Stomach (tissue), 9 donors: Measurements from ENCODE around the gene CELF4. TPM values are rescaled to one million over a fixed set of nuclear protein-coding genes. Genes with fewer than 3 reads are reported as not detected.

ENCODE experiments used
- DNase-seq, 2 donors: peaks; one replicate each; pipeline versions ENCODE4 v3.0.0 to v3.0.0-alpha.2; 2013 to 2019
- H3K27ac ChIP-seq, 5 donors: fragments of 200-600 bp in 4 of 5; sonication (generic) in 4 of 5; one replicate each; pipeline ENCODE4 v1.5.1; 2013 to 2019; ENCODE audit warnings: mild to moderate bottlenecking in 1 of 5, moderate library complexity in 1 of 5
- H3K27me3 ChIP-seq, 3 donors: fragments of 200-600 bp; sonication (generic); one replicate each; pipeline ENCODE4 v1.5.1; 2017 to 2019; ENCODE audit warnings: mixed run types in 1 of 3
- H3K36me3 ChIP-seq, 4 donors: fragments of 200-600 bp; sonication (generic); 1 replicate in 3 of 4; 2 replicates in 1 of 4; pipeline ENCODE4 v1.5.1; 2016 to 2019
- H3K4me1 ChIP-seq, 4 donors: fragments of 200-600 bp; sonication (generic); one replicate each; pipeline ENCODE4 v1.5.1; 2016 to 2019
- H3K4me3 ChIP-seq, 4 donors: fragments of 200-600 bp; sonication (generic) in 3 of 4; one replicate each; pipeline ENCODE4 v1.5.1; 2016 to 2019; ENCODE audit warnings: mild to moderate bottlenecking in 1 of 4
- H3K9me3 ChIP-seq, 4 donors: fragments of 200-600 bp; sonication (generic); one replicate each; pipeline ENCODE4 v1.5.1; 2016 to 2019
- EP300 ChIP-seq: sonication (generic); formaldehyde crosslinking; IDR thresholded peaks from one replicate; pipeline ENCODE4 v1.6.1; 2017; ENCODE audit warnings: antibody characterized with exemption
- POLR2A ChIP-seq, 4 donors: fragments of 450-650 bp; IDR thresholded peaks; one replicate each; pipeline ENCODE4 v1.6.1; 2016; ENCODE audit warnings: antibody characterized with exemption in 4 of 4, control low read depth in 2 of 4, mild to moderate bottlenecking in 1 of 4, moderate library complexity in 1 of 4
- POLR2AphosphoS5 ChIP-seq, 3 donors: sonication (generic); formaldehyde crosslinking; IDR thresholded peaks; one replicate each; pipeline ENCODE4 v1.6.1; 2016; ENCODE audit warnings: antibody characterized with exemption in 3 of 3
- WGBS, 5 donors: extraction: QIAGEN DNeasy Blood & Tissue Kit in 3 of 5; methylation state at CpG; one replicate each; pipeline versions ENCODE4 v1.1.5 to v1.1.7; 2013 to 2018; 5-methylcytosine and 5-hydroxymethylcytosine counted together
- intact Hi-C: fragments of 100-400 bp; cut with DNase I; formaldehyde crosslinking; loops from one replicate; pipeline ENCODE4 v1.15.1; 2023; ENCODE audit warnings: low total_unique reads
- polyA plus RNA-seq, 3 donors: library from polyadenylated mRNA; stranded (reverse); fragments of 200-250 nt; gene quantifications; one replicate each; pipeline ENCODE4 v1.2.3, GENCODE V29; 2013
- total RNA-seq, 5 donors: library from RNA; depleted of rRNA; stranded (reverse); fragments of >200 nt; gene quantifications; one replicate each; pipeline versions ENCODE4 v1.1.0 to v1.2.3, GENCODE V29; 2014 to 2016
- TF ChIP-seq, protein P1 (sequence below), 7 experiments: fragments of 450-650 bp in 4 of 7; fragments of 200-600 bp in 3 of 7; sonication (generic) in 3 of 7; IDR thresholded peaks; one replicate each; pipeline ENCODE4 v1.5.1; 2016 to 2019; ENCODE audit warnings: antibody characterized with exemption in 7 of 7, control low read depth in 2 of 7, mild to moderate bottlenecking in 1 of 7
- donor health status: healthy with polysubstance abuse.
- donor health status: Bipolar disorder and iron deficiency.
- donor health status: healthy.

The CELF4 gene
- total and polyA plus RNA-seq, 8 donors: 0.93 to 2.4 (median 1.8) TPM; not detected in 2

DNA sequence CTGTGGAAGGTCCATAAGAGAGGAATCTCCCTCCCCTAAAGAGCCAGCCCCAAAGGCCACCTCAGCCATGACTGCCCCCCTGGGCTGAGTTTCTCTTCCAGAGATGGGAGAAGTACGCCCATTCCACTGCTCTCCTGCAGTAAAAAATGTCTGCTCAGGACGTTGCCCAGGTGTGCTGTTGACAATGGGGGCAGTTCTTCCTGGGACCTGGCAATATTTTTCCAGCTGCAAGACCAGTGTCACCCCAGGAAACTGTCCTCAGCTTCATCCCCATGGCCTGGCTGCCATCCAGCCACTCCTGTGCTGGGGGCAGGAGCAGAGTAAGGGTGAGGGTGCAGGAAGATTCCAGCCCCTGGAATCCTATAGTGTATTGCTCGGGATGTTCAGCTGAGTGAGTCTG is 14.3 kb downstream of the CELF4 start:
- no peak for DNase-seq
- TF ChIP-seq, protein P1, sequence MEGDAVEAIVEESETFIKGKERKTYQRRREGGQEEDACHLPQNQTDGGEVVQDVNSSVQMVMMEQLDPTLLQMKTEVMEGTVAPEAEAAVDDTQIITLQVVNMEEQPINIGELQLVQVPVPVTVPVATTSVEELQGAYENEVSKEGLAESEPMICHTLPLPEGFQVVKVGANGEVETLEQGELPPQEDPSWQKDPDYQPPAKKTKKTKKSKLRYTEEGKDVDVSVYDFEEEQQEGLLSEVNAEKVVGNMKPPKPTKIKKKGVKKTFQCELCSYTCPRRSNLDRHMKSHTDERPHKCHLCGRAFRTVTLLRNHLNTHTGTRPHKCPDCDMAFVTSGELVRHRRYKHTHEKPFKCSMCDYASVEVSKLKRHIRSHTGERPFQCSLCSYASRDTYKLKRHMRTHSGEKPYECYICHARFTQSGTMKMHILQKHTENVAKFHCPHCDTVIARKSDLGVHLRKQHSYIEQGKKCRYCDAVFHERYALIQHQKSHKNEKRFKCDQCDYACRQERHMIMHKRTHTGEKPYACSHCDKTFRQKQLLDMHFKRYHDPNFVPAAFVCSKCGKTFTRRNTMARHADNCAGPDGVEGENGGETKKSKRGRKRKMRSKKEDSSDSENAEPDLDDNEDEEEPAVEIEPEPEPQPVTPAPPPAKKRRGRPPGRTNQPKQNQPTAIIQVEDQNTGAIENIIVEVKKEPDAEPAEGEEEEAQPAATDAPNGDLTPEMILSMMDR (IDR thresholded peaks at IDR 0.05): no peak
- TF ChIP-seq POLR2A (IDR thresholded peaks at IDR 0.05) (no peak), EP300 (no peak), POLR2AphosphoS5 (IDR thresholded peaks at IDR 0.05) (no peak)
- Histone ChIP-seq H3K27me3 (peaks cover 0 to 62% (median 18%) of the 10 kb centered on the region in 3 donors), H3K4me3 (no peak overlapping the region), H3K9me3 (no peaks in the 10 kb centered on the region), H3K27ac (no peak overlapping the region), H3K36me3 (no peaks in the 10 kb centered on the region), H3K4me1 (no peaks in the 10 kb centered on the region)
- intact Hi-C loops: no loop called here
- WGBS, 5 donors: 62 to 81% (median 70%) methylated on average over 3 of the region's 3 CpGs

DNA sequence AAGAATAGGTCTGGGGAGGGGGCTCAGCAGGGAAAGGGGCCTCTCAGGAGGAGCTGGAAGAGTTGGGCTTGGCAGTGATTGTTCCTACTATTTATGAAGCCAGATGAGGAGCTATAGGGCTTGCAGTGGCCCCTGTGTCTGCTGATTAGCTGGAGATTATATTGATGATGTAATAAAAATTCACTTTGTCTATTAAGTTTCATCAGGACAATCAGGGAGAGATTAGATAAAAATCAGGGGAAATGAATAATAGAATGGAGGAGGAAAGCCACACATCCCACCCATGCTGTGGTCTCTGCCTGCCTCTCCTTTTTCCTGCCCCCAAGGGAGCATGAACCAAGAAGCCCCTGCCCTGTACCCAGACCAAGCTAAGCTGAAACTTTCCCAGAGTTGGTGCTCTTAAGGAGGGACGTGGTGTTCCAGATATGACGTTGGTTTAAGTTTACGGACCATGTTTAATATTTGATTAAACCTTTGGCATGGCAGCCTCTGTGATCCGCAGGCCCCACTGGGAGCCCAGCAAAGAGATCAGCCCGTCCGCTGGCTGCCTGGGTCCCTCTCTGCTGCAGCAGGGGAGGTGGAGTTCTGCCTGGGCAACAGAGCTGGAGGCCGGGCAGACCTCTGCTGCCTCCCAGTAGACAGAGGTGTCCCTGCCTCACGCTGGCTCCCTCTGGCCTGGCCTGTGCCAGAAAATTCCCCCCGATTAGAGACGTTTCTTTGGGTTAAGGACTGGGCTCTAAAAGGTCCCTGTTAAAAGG is 15.3 kb downstream of the CELF4 start:
- intact Hi-C loops: no loop called here
- H3K4me3 ChIP-seq: no peak overlapping the region

DNA sequence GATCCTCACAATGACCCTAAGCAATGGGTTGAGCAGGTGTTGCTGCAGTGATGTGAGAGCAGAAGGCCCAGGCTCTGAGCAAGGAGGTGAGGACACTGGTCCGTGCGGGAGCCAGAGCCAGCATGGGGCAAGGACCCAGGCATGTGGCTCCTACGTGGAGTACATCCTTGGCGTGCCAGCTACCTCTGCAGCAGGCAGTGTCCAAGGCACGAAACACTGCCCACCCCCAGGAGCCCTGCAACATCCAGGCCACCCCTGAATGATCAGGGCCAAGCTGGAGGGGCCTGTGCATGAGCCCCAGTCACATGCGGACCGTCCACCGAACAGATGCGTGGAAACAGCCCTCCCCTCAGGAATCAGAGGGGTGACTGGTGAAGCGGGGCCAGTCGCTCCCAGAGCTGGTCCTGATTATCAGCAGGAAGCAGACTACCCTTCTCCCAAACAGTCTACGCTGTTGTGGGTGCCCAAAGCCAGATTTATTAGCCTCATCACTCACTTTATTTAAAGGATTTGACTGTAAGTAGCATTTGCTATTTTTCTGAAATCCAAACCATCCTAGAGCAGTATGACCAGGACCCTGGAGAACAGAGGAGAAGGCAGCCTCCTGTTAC is 16.8 kb downstream of the CELF4 start:
- DNase-seq: no peak
- Histone ChIP-seq H3K9me3 (no peaks in the 10 kb centered on the region), H3K4me1 (no peaks in the 10 kb centered on the region), H3K27me3 (peaks cover 0 to 63% (median 18%) of the 10 kb centered on the region in 3 donors), H3K27ac (no peak overlapping the region), H3K4me3 (no peak overlapping the region), H3K36me3 (no peaks in the 10 kb centered on the region)
- intact Hi-C loops: no loop called here
- no peak for TF ChIP-seq EP300
- no peak for TF ChIP-seq POLR2A (IDR thresholded peaks at IDR 0.05)
- TF ChIP-seq, protein P1 (IDR thresholded peaks at IDR 0.05): no peak
- TF ChIP-seq POLR2AphosphoS5 (IDR thresholded peaks at IDR 0.05): no peak
- 77 to 80% (median 78%) methylated on average over 7 to 12 of the region's 12 CpGs for whole genome bisulfite sequencing, 5 donors

More for the DNA sequence above, 15.3 kb downstream of the CELF4 start:
- TF ChIP-seq POLR2AphosphoS5 (IDR thresholded peaks at IDR 0.05): no peak
- TF ChIP-seq POLR2A (IDR thresholded peaks at IDR 0.05): no peak
- no peak for TF ChIP-seq EP300
- TF ChIP-seq, protein P1 (IDR thresholded peaks at IDR 0.05): no peak
- no peaks in the 10 kb centered on the region for H3K4me1 ChIP-seq
- H3K9me3 ChIP-seq: no peaks in the 10 kb centered on the region
- H3K27me3 ChIP-seq: peaks cover 0 to 68% (median 18%) of the 10 kb centered on the region in 3 donors
- DNase-seq: no peak
- H3K36me3 ChIP-seq: no peaks in the 10 kb centered on the region
- no peak overlapping the region for H3K27ac ChIP-seq
- 54 to 70% (median 61%) methylated on average over 10 of the region's 10 CpGs for WGBS, 5 donors

DNA sequence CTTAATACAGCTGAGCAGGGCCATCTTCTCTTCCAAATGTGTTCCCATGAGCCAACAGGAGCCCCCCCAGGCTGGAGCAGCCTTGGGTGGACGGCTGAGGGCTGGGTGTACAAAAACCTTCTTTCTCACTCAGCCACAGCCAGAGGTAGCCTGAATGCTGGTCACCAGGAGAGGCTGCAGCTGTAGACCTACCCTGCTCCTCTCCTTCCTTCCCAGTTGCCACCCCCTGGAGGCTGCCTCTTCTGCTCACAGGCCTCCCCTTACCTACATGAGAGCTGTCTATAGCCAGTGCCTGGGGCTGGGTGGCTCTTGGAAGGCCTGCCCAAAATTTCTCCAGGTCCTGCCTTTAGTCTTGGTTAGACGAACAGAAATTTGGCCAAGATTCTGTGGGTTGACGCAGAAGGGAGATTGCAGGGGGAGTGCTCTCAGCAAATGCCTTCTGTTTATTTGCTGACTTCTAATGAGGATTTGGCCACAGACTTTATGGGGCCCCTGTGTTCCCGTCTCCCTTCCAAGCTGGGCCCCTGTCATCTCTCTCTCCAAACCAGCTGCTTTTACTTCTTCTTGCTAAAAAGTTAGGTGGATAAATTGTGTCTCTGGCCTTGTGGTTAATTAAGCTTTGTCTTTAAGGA is 18.3 kb downstream of the CELF4 start:
- Histone ChIP-seq H3K4me1 (no peaks in the 10 kb centered on the region), H3K36me3 (no peaks in the 10 kb centered on the region), H3K4me3 (no peak overlapping the region), H3K27ac (no peak overlapping the region), H3K27me3 (peaks cover 0 to 67% (median 18%) of the 10 kb centered on the region in 3 donors), H3K9me3 (no peaks in the 10 kb centered on the region)
- WGBS, 5 donors: 30 to 66% (median 49%) methylated on average over 4 of the region's 4 CpGs
- intact Hi-C loops: no loop called here
- TF ChIP-seq, protein P1 (IDR thresholded peaks at IDR 0.05): no peak
- TF ChIP-seq POLR2A (IDR thresholded peaks at IDR 0.05) (no peak), POLR2AphosphoS5 (IDR thresholded peaks at IDR 0.05) (no peak), EP300 (no peak)
- peak in 1 of 2 donors; percentile 57 for DNase-seq
